ACC112 (cell line): ENCODE data around the gene RPS19BP1.
A peak's percentile ranks its signal among the peaks of the same experiment; 100 is the strongest.
"Not testable (repeated sequence)": the region's sequence is repeated elsewhere in the genome, so short reads cannot be mapped to it uniquely, and the experiment has no call there.

ENCODE experiments used
- H2AFZ ChIP-seq: fragments of 200-600 bp; sonication (generic); one replicate; pipeline ENCODE4 v1.6.0; 2017; ENCODE audit warnings: antibody characterized with exemption, low read length; ENCODE audit not compliant: unreplicated experiment
- H3K27ac ChIP-seq: fragments of 200-600 bp; sonication (generic); 2 replicates; pipeline ENCODE4 v1.5.1; 2014; ENCODE audit warnings: low read depth, mild to moderate bottlenecking, antibody characterized with exemption, low read length, moderate library complexity
- H3K27me3 ChIP-seq: fragments of 200-600 bp; sonication (generic); 2 replicates; pipeline ENCODE4 v1.6.1; 2014; ENCODE audit warnings: mild to moderate bottlenecking, antibody characterized with exemption, low read length, moderate library complexity, mixed read lengths; ENCODE audit not compliant: insufficient read depth
- H3K36me3 ChIP-seq: fragments of 200-600 bp; sonication (generic); 2 replicates; pipeline ENCODE4 v1.6.1; 2016; ENCODE audit warnings: mild to moderate bottlenecking, antibody characterized with exemption, low read length, moderate library complexity, mixed read lengths; ENCODE audit not compliant: insufficient read depth
- H3K4me1 ChIP-seq: fragments of 200-600 bp; sonication (generic); one replicate; pipeline ENCODE4 v1.6.1; 2016; ENCODE audit warnings: low read length, mixed read lengths; ENCODE audit not compliant: insufficient read depth, unreplicated experiment, control insufficient read depth
- H3K4me3 ChIP-seq: fragments of 200-600 bp; sonication (generic); 2 replicates; pipeline ENCODE4 v1.5.1; 2014; ENCODE audit warnings: mild to moderate bottlenecking, low read depth, low read length
- H3K79me2 ChIP-seq: fragments of 200-600 bp; sonication (generic); one replicate; pipeline ENCODE4 v1.6.0; 2016; ENCODE audit warnings: low read length; ENCODE audit not compliant: control insufficient read depth, unreplicated experiment, insufficient read depth

The RPS19BP1 gene

GRCh38 chr22:39511226-39511625 is 21.3 kb downstream of the RPS19BP1 start:
- Histone ChIP-seq H3K4me3 (no peak overlapping the region), H2AFZ (no peak overlapping the region), H3K4me1 (peaks cover 13% of the 10 kb centered on the region), H3K27me3 (no peaks in the 10 kb centered on the region), H3K79me2 (peaks cover 15% of the 10 kb centered on the region), H3K27ac (no peak overlapping the region), H3K36me3 (no peaks in the 10 kb centered on the region)

- H3K79me2 ChIP-seq, result peaks cover 17% of the 10 kb centered on the region
- no peaks in the 10 kb centered on the region for H3K27me3 ChIP-seq
- H2AFZ ChIP-seq, result no peak overlapping the region
- H3K27ac ChIP-seq, result no peak overlapping the region
- no peak overlapping the region for H3K4me3 ChIP-seq
- H3K36me3 ChIP-seq, result no peaks in the 10 kb centered on the region
- H3K4me1 ChIP-seq, result peaks cover 7% of the 10 kb centered on the region
Measured at GRCh38 chr22:39510529-39511149, 21.9 kb downstream of the RPS19BP1 start.

GRCh38 chr22:39508393-39508792 is 24.2 kb downstream of the RPS19BP1 start:
- Histone ChIP-seq H3K36me3 (no peaks in the 10 kb centered on the region), H3K79me2 (peaks cover 34% of the 10 kb centered on the region), H3K4me3 (no peak overlapping the region), H3K27ac (no peak overlapping the region), H3K27me3 (no peaks in the 10 kb centered on the region), H3K4me1 (peaks cover 4% of the 10 kb centered on the region), H2AFZ (no peak overlapping the region)

- H3K27me3 ChIP-seq, H3K36me3 ChIP-seq: not testable (repeated sequence)
Measured at GRCh38 chr22:39507021-39507420, 25.5 kb downstream of the RPS19BP1 start.

GRCh38 chr22:39504071-39504470 is 28.5 kb downstream of the RPS19BP1 start:
- H3K4me1 ChIP-seq, result peaks cover 12% of the 10 kb centered on the region
- H3K36me3 ChIP-seq, result no peaks in the 10 kb centered on the region
- H2AFZ ChIP-seq, result no peak overlapping the region
- H3K4me3 ChIP-seq, result peak overlapping the region; percentile 89; the same call in 1 of the 2 replicates
- no peaks in the 10 kb centered on the region for H3K27me3 ChIP-seq
- H3K79me2 ChIP-seq, result peaks cover 46% of the 10 kb centered on the region
- no peak overlapping the region for H3K27ac ChIP-seq

More at GRCh38 chr22:39507021-39507420, 25.5 kb downstream of the RPS19BP1 start:
- H3K27ac ChIP-seq, H2AFZ ChIP-seq, H3K4me3 ChIP-seq, H3K4me1 ChIP-seq: not testable (repeated sequence)
- H3K79me2 ChIP-seq, result peaks cover 46% of the 10 kb centered on the region

GRCh38 chr22:39503630-39504029 is 28.9 kb downstream of the RPS19BP1 start:
- peak overlapping the region; percentile 89 for H3K4me3 ChIP-seq
- H3K36me3 ChIP-seq, result no peaks in the 10 kb centered on the region
- H3K79me2 ChIP-seq, result peaks cover 45% of the 10 kb centered on the region
- H3K27ac ChIP-seq, result no peak overlapping the region
- no peak overlapping the region for H2AFZ ChIP-seq
- no peaks in the 10 kb centered on the region for H3K27me3 ChIP-seq
- peaks cover 12% of the 10 kb centered on the region for H3K4me1 ChIP-seq

- Histone ChIP-seq H3K4me3 (peak overlapping the region; percentile 89), H3K4me1 (peaks cover 12% of the 10 kb centered on the region), H3K27ac (no peak overlapping the region), H3K36me3 (no peaks in the 10 kb centered on the region), H3K79me2 (peaks cover 39% of the 10 kb centered on the region), H3K27me3 (no peaks in the 10 kb centered on the region), H2AFZ (no peak overlapping the region)
Measured at GRCh38 chr22:39502789-39503409, 29.6 kb downstream of the RPS19BP1 start.

GRCh38 chr22:39502109-39502788 is 30.3 kb downstream of the RPS19BP1 start, which contains the start of gene MIEF1:
Gene MIEF1 (plus strand): TSS chr22:39502290. CDS start chr22:39511295, 9,005 bp downstream.
- H3K27me3 ChIP-seq, result no peaks in the 10 kb centered on the region
- peaks cover 36% of the 10 kb centered on the region for H3K79me2 ChIP-seq
- H3K4me3 ChIP-seq, result peak within 1 kb of the TSS; percentile 89
- no peak within 1 kb of the TSS for H3K27ac ChIP-seq
- H3K4me1 ChIP-seq, result peaks cover 12% of the 10 kb centered on the region
- no peaks in the 10 kb centered on the region for H3K36me3 ChIP-seq
- peak within 1 kb of the TSS; percentile 46 for H2AFZ ChIP-seq

GRCh38 chr22:39501644-39502108 is 30.9 kb downstream of the RPS19BP1 start:
- H3K27me3 ChIP-seq, result no peaks in the 10 kb centered on the region
- no peaks in the 10 kb centered on the region for H3K36me3 ChIP-seq
- peaks cover 36% of the 10 kb centered on the region for H3K79me2 ChIP-seq
- H3K27ac ChIP-seq, result no peak overlapping the region
- H2AFZ ChIP-seq, result peak overlapping the region; percentile 46
- peak overlapping the region; percentile 89 for H3K4me3 ChIP-seq
- peaks cover 12% of the 10 kb centered on the region for H3K4me1 ChIP-seq

GRCh38 chr22:39500101-39500500 is 32.4 kb downstream of the RPS19BP1 start:
- Histone ChIP-seq H3K4me3 (no peak overlapping the region), H3K27ac (no peak overlapping the region)

More at GRCh38 chr22:39500101-39500500, 32.4 kb downstream of the RPS19BP1 start:
- Histone ChIP-seq H3K4me1 (peaks cover 12% of the 10 kb centered on the region), H3K27me3 (no peaks in the 10 kb centered on the region), H3K79me2 (peaks cover 26% of the 10 kb centered on the region), H2AFZ (no peak overlapping the region), H3K36me3 (no peaks in the 10 kb centered on the region)
